ENCODE results near the gene ADTRP. TPM values are rescaled to one million over a fixed set of nuclear protein-coding genes. Genes with fewer than 3 reads are reported as not detected.

Gene ADTRP
- total and polyA plus RNA-seq, 7 donors, result 0.08 TPM; not detected in 5

GRCh38 chr6:11761744-11762620, 16.6 kb downstream of the ADTRP start:
- no peaks in the 10 kb centered on the region for H3K4me1 ChIP-seq
- H3K27ac ChIP-seq, result no peak overlapping the region
- 87 to 91% (median 90%) methylated on average over 4 of the region's 4 CpGs for WGBS, 3 donors
- ATAC-seq (no peak), DNase-seq (no peak)
- no peaks in the 10 kb centered on the region for H3K27me3 ChIP-seq (ENCODE audit: insufficient read depth in 3 of 3, low read length in 2 of 3)
- H3K4me3 ChIP-seq, result no peak overlapping the region
- H3K9me3 ChIP-seq, result no peaks in the 10 kb centered on the region
- intact Hi-C loops (cut with DNase I), result no loop called here
- H3K36me3 ChIP-seq (ENCODE audit: insufficient read depth in 1 of 2, low read depth in 1 of 2), result no peaks in the 10 kb centered on the region
- no peak for TF ChIP-seq CTCF (IDR thresholded peaks at IDR 0.05)

GRCh38 chr6:11760015-11760473, 18.6 kb downstream of the ADTRP start:
- ATAC-seq (no peak), DNase-seq (no peak)
- H3K4me3 ChIP-seq, result no peak overlapping the region
- intact Hi-C loops (cut with DNase I), result no loop called here
- H3K9me3 ChIP-seq, result no peaks in the 10 kb centered on the region
- WGBS, 3 donors, result 59 to 68% (median 60%) methylated on average over 6 of the region's 6 CpGs
- no peaks in the 10 kb centered on the region for H3K36me3 ChIP-seq (ENCODE audit: insufficient read depth in 1 of 2, low read depth in 1 of 2)
- no peaks in the 10 kb centered on the region for H3K4me1 ChIP-seq
- no peak for TF ChIP-seq CTCF (IDR thresholded peaks at IDR 0.05)
- no peaks in the 10 kb centered on the region for H3K27me3 ChIP-seq (ENCODE audit: insufficient read depth in 3 of 3, low read length in 2 of 3)
- no peak overlapping the region for H3K27ac ChIP-seq

- ATAC-seq (no peak), DNase-seq (no peak)
- no peaks in the 10 kb centered on the region for H3K36me3 ChIP-seq (ENCODE audit: insufficient read depth in 1 of 2, low read depth in 1 of 2)
- no peak for TF ChIP-seq CTCF (IDR thresholded peaks at IDR 0.05)
- no peak overlapping the region for H3K4me3 ChIP-seq
- no peak overlapping the region for H3K27ac ChIP-seq
- no peaks in the 10 kb centered on the region for H3K9me3 ChIP-seq
- H3K4me1 ChIP-seq, result no peaks in the 10 kb centered on the region
- whole genome bisulfite sequencing, 3 donors, result 70 to 78% (median 76%) methylated on average over 4 of the region's 4 CpGs
- no peaks in the 10 kb centered on the region for H3K27me3 ChIP-seq (ENCODE audit: insufficient read depth in 3 of 3, low read length in 2 of 3)
- intact Hi-C loops (cut with DNase I), result no loop called here
Measured at GRCh38 chr6:11758878-11759277, 19.7 kb downstream of the ADTRP start.

GRCh38 chr6:11756726-11757125, 21.9 kb downstream of the ADTRP start:
- Histone ChIP-seq H3K36me3 (ENCODE audit: insufficient read depth in 1 of 2, low read depth in 1 of 2) (no peaks in the 10 kb centered on the region), H3K4me1 (no peaks in the 10 kb centered on the region), H3K27me3 (ENCODE audit: insufficient read depth in 3 of 3, low read length in 2 of 3) (no peaks in the 10 kb centered on the region), H3K4me3 (no peak overlapping the region), H3K9me3 (no peaks in the 10 kb centered on the region), H3K27ac (no peak overlapping the region)
- DNase-seq (no peak), ATAC-seq (no peak)
- no peak for TF ChIP-seq CTCF (IDR thresholded peaks at IDR 0.05)
- 90 to 96% (median 95%) methylated on average over 1 of the region's 1 CpG for WGBS, 3 donors
- intact Hi-C loops (cut with DNase I), result no loop called here
